NCI-H446 treated with DMSO at 0.1 percent for 48 hours (cell line): ENCODE data around the gene CDKN2D.

Experiments
- DNase-seq: peaks from one replicate; lab custom pipeline; 2025; lab: John Stamatoyannopoulos, UW

The CDKN2D gene

DNA sequence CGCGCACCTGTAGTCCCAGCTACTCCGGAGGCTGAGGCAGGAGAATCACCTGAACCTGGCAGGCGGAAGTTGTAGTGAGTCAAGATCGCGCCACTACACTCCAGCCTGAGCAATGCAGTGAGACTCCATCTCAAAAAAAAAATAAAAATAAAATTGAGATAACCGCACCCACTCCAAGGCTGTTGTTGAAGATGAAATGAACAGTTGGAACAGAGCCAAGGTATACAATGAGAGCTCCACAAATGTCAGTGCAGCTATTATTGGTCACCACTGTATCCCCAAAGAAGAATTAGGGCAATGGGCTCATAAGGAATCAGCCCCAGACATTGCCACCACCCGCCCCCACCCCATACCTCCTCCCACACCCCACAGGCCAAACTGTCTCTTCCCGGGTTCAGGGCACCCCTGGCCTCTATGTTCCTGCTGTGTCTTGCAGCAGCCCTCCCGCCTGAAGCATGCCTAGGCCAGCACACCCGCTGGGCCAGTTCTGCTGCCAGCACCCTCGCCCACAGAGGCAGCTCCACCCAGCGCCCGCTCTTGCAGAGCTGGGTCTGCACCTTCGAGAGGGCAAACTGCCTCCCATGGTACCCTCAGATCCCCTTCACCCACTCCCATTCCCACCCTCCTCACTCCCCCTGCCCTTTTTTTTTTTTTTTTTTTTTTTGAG, 48.0 kb downstream of the CDKN2D start:
- no peak for DNase-seq

- no peak for DNase-seq
Observed at GRCh38 chr19:10519421-10519820, 49.4 kb downstream of the CDKN2D start.

DNA sequence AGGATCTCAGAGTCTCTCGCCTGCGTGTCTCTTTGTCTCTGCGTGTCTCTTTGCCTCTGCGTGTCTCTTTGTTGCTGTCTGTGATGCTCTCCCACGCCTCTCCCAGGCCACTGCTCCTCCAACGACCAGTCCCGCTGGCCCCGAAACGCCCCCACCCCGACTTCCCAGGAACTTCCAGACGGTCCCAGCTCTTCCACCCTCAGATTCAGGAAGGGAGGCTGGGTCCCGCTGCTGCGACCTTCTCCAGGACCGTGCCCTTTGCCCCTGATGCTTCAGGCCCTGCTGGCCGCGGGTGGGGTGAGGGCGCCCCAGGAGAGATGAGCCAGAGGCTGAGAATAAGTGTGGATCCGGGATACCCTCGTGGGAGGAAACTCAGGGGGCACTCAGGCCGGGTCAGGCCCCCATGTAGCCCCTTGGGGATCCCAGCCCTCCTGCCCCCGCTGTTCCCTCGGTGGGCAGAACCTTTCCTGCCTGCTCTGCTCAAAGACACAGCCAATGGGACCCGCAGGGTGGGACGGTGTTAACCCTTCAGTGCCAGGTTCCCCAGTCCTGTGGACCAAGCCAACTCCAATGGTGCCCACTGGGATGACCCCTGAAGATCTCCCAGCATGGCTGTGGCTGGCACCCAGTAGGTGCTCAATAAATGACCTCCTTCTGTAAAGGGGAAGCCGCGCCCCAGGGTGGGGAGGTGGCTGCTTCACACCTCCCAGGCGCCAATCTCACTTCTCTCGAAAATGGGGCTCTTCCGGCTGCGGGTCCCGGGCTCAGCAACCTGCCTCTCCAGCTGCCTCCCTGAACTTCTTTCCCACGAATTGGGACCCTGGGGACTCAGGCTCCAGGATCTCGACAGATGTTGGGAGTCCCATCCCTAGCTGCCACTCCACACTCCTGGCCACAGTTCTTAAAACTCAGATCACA, 50.1 kb downstream of the CDKN2D start:
- DNase-seq, result no peak

GRCh38 chr19:10517760-10518443, 50.9 kb downstream of the CDKN2D start:
- DNase-seq, result peak; percentile 22

- DNase-seq, result peak; percentile 9
Observed at GRCh38 chr19:10517361-10517759, 51.4 kb downstream of the CDKN2D start, which contains the start of gene S1PR5. Gene S1PR5, minus strand, starts transcription at chr19:10517447. Its CDS starts 2,436 bp downstream, at chr19:10515011.

DNA sequence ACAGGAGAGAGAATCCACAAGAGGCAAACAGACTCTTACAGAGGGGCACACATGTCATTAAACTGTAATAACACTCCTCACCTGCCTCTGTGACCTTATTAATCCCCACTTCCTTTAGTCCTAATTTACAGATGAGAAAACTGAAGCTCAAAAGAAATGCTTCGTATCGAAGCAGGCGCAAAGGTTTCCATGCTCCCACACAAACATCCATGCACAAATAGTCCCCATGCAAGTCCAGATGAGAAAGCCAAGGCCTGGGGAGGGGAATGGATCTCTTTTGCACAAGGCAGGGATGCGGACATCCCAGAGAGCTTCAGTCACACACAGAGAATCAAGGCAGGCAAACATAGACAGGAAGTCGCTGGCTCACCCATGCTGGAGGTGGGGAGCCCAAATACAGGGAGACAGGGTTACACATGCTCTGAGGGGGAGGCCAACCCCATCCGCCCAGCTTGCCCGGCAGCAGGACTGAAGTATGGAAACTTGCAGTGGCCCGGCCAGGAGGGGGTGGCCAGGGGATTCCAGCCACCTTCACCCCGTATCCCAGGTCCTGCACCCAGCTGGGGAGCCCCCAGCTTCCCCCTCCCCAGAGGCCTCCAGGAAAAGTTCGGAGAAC, 52.0 kb downstream of the CDKN2D start:
- no peak for DNase-seq
